Measurements from ENCODE around the gene MCM7.

Gene MCM7

DNA sequence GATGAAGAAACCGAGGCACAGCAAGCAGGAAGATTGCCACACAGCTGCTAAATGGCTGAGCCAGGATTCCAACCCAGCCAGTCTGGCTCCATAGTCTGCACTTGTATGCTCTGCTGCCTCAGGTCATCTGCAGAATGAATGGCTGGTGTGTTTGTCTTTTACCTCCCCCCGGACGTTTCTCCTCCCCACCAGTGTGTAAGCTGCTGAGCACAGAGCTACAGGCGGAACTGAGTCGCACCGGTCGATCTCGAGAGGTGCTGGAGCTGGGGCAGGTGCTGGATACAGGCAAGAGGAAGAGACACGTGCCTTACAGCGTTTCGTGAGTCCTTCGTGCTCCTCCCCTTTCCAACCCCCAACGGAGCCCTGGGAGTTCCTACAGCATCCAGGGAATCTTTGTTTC lies 20.9 kb upstream of the MCM7 start:
- no peak for DNase-seq (ENCODE audit: low read depth in 2 of 2)
- TF ChIP-seq, protein P1, sequence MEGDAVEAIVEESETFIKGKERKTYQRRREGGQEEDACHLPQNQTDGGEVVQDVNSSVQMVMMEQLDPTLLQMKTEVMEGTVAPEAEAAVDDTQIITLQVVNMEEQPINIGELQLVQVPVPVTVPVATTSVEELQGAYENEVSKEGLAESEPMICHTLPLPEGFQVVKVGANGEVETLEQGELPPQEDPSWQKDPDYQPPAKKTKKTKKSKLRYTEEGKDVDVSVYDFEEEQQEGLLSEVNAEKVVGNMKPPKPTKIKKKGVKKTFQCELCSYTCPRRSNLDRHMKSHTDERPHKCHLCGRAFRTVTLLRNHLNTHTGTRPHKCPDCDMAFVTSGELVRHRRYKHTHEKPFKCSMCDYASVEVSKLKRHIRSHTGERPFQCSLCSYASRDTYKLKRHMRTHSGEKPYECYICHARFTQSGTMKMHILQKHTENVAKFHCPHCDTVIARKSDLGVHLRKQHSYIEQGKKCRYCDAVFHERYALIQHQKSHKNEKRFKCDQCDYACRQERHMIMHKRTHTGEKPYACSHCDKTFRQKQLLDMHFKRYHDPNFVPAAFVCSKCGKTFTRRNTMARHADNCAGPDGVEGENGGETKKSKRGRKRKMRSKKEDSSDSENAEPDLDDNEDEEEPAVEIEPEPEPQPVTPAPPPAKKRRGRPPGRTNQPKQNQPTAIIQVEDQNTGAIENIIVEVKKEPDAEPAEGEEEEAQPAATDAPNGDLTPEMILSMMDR (IDR thresholded peaks at IDR 0.05; ENCODE audit: low read depth, low read length) = no peak
- H3K4me3 ChIP-seq (replicated peaks in 1 of 2; ENCODE audit: low read depth in 2 of 2, low read length in 2 of 2) = no peak overlapping the region

DNA sequence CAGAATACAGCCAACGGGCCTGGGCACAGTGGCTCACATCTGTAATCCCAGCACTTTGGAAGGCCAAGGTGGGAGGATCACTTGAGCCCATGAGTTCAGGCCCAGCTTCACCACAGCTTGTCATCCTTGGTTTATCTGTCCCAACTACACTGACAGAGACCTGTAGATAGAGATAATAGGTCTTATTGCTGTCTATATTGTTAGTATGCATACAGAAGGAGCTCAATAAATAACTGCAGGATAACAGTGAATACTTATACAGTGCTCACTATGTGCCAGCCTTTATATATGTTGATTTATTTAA lies 19.5 kb upstream of the MCM7 start:
- no peak for DNase-seq (ENCODE audit: low read depth in 2 of 2)
- peak overlapping the region; percentile 85 for H3K4me3 ChIP-seq (replicated peaks in 1 of 2; ENCODE audit: low read depth in 2 of 2, low read length in 2 of 2)
- TF ChIP-seq, protein P1 (IDR thresholded peaks at IDR 0.05; ENCODE audit: low read depth, low read length) = no peak

DNA sequence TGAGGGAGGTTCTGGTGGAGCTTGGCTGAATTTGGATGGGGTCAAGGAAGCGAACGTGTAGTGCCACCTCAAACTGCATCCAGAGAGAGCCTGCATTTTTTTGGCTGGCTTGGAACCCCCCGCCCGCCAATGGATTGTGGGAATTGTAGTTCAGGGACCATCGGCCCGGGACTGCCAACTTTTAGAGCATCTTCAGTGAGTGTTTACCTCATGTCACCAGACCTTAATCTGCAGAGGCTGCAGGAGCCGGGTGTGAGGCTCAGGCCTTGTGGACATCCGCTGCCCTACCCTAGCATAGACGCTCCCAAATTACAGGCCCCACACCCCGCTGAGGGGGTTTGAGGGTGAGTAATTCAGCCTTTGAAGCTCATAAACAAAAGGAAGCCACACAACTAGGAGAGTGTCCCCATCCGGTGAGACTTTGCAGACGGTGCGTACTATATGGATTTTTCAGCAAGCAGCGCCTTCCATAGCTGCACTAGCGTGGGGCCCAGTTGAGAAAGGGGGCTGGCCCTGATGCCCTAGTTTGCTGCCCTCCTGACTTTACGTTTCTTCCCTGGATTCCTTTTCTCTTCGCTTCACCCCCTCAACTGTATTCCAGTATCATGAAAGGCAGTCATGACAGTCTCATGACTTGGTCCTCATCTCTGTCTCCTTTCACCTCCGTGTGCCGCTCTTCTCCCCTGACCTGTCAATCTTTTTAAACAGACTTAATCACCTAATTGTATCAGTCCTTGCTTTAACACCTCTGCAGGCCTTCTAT lies 19.0 kb upstream of the MCM7 start:
- H3K4me3 ChIP-seq (replicated peaks in 1 of 2; ENCODE audit: low read depth in 2 of 2, low read length in 2 of 2) = peak overlapping the region; percentile 85
- TF ChIP-seq, protein P1 (IDR thresholded peaks at IDR 0.05; ENCODE audit: low read depth, low read length) = no peak
- peak; percentile 67 to 73 for DNase-seq (ENCODE audit: low read depth in 2 of 2)

DNA sequence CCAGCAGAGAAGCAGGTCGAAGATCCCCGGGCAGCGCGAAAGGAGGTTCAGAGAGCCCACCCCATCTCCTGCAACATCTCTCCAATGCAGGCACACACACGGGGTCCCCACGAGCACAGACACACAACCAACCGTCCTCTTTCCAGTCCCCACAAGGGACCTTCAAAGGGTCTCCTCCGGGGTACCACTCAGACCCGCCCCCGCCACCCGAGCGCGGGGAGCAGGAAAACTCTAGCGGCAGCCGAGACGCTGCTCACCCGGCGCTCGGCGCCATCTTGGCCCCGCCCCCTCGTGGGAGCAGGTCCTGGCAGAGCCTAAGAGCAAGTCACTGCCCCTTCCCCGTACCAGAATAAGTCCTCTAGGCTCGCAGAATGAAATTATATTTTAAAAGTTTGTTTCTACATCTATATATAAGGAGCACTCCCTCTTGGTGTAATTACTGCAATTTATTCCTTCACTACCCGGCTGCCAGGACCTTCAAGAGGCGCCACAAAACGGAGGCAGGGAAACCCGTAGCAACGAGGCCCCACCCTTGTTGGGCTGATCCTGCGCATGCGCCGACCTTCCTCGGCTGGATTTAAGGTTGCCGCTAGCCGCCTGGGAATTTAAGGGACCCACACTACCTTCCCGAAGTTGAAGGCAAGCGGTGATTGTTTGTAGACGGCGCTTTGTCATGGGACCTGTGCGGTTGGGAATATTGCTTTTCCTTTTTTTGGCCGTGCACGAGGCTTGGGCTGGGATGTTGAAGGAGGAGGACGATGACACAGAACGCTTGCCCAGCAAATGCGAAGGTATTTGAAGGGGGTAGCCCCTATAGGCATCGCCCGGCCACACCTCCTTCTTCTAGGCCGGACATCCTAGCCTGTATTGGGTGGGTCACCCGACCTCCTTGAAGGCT lies 18.1 kb upstream of the MCM7 start, which contains the start of the genes CNPY4 and TAF6:
Gene CNPY4, plus strand, starts transcription at position 563 of the 898 bp plus-strand sequence. Its CDS starts 111 bp downstream, at position 674.
Gene TAF6, minus strand, starts transcription at position 287 of the 898 bp plus-strand sequence. CDS start 5,149 bp downstream, outside the sequence.
- H3K4me3 ChIP-seq (replicated peaks in 1 of 2; ENCODE audit: low read depth in 2 of 2, low read length in 2 of 2) = peak within 1 kb of the TSS; percentile 85
- peak; percentile 97 to 98 for DNase-seq (ENCODE audit: low read depth in 2 of 2)
- TF ChIP-seq, protein P1 (IDR thresholded peaks at IDR 0.05; ENCODE audit: low read depth, low read length) = no peak

DNA sequence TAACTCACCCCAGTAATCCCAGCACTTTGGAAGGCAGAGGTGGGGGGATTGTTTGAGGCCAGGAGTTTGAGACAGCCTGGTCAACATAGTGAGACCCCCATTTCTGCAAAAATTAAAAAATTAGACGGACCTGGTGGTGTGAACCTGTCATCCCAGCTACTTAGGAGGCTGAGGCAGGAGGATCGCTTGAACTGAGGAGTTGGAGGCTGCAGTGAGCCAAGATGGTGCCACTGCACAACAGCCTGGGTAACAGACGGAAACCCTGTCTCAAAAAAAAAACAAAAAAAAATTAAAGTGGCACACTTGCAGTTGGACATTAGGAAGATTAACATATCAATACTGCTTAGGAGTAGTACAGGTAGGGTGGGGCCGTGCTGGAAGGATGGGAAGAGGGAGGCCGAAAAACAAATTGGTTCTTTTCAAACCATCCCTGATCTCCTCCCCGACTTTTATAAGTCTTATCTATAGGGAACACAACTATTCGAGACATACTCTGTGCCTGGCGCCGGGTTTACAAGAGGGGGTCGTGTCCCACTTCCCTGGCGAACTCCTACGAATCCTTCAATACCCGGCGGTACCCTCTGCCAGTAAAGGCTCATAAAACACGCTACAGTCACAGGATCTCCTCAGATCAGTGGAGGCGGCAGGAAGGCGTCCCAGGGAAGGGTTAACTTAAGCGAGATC lies 17.3 kb upstream of the MCM7 start:
- TF ChIP-seq, protein P1 (IDR thresholded peaks at IDR 0.05; ENCODE audit: low read depth, low read length) = no peak
- DNase-seq (ENCODE audit: low read depth in 2 of 2) = no peak
- H3K4me3 ChIP-seq (replicated peaks in 1 of 2; ENCODE audit: low read depth in 2 of 2, low read length in 2 of 2) = peak overlapping the region; percentile 85

DNA sequence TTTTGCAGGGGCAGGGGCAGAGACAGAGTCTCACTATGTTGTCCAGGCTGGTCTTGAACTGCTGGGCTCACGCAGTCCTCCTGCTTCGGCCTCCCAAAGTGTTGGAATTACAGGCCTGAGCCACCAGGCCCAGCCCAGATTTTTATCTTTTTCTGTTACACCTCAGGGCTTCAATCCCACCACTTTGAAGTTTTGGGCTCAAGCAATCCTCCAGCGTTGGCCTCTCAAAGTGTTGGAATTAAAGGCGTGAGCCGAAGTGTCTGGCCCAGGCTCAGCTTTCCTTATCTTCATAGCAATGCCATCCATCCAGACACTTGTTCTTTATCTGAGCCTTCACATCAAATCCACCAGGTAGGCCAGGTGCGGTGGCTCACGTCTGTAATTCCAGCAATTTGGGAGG lies 13.8 kb upstream of the MCM7 start:
- H3K4me3 ChIP-seq (replicated peaks in 1 of 2; ENCODE audit: low read depth in 2 of 2, low read length in 2 of 2) = no peak overlapping the region
- TF ChIP-seq, protein P1 (IDR thresholded peaks at IDR 0.05; ENCODE audit: low read depth, low read length) = no peak
- DNase-seq (ENCODE audit: low read depth in 2 of 2) = no peak

Measured in cardiac fibroblast (primary cell).